ENCODE data around the gene MRPL55. TPM values are rescaled to one million over a fixed set of nuclear protein-coding genes. Genes with fewer than 3 reads are reported as not detected.

MRPL55 gene
- total and polyA plus RNA-seq, 2 of the 13 experiments (the other 11 are each of a cell fraction or from before 2014, with no cell fraction given): 58.6 to 92.9 TPM

- no peak for TF ChIP-seq ZBTB40 (IDR thresholded peaks at IDR 0.05)
- no peak for TF ChIP-seq ZBTB40 (CRISPR knock-in tag; IDR thresholded peaks at IDR 0.05)
- TF ChIP-seq BRCA1 (CRISPR knock-in tag; IDR thresholded peaks at IDR 0.05): no peak
- TF ChIP-seq MAF1 (CRISPR knock-in tag; IDR thresholded peaks at IDR 0.05; ENCODE audit: borderline replicate concordance): no peak
- no peak for TF ChIP-seq ZBTB7A (CRISPR knock-in tag; IDR thresholded peaks at IDR 0.05)
- TF ChIP-seq THAP9 (CRISPR knock-in tag; IDR thresholded peaks at IDR 0.05; ENCODE audit: borderline replicate concordance): no peak; the same call in 1 of the 2 replicates
- TF ChIP-seq SNAPC5 (CRISPR knock-in tag; IDR thresholded peaks at IDR 0.05; ENCODE audit: borderline replicate concordance): no peak
- peak; percentile 16; the same call in 1 of the 2 replicates for TF ChIP-seq BCL6 (CRISPR knock-in tag; IDR thresholded peaks at IDR 0.05)
- 0 out of 2 replicates have a peak, but pooled peaks have one; percentile 39 for TF ChIP-seq HNF1B (CRISPR knock-in tag; IDR thresholded peaks at IDR 0.05)
- TF ChIP-seq DRAP1 (CRISPR knock-in tag; IDR thresholded peaks at IDR 0.05): peak; percentile 69
- TF ChIP-seq ZNF639 (CRISPR knock-in tag; conservative IDR thresholded peaks at IDR 0.05): no peak
- TF ChIP-seq KDM3A (CRISPR knock-in tag; IDR thresholded peaks at IDR 0.05; ENCODE audit: low read depth): no peak
- TF ChIP-seq ZNF383 (CRISPR knock-in tag; IDR thresholded peaks at IDR 0.05; ENCODE audit: borderline replicate concordance): no peak
Measured at GRCh38 chr1:228082214-228082917, 26.7 kb downstream of the MRPL55 start, which contains the start of gene ARF1 (continued).

All from HepG2 (cell line).